Fibroblast of lung (primary cell): ENCODE measurements around the gene SLC11A2. TPM values are rescaled to one million over a fixed set of nuclear protein-coding genes. Genes with fewer than 3 reads are reported as not detected.

Experiments used
- DNase-seq, 2 donors: peaks; one replicate each; pipeline versions ENCODE4 v3.0.0 to v3.0.0-alpha.2; 2010; ENCODE audit warnings: low read depth in 2 of 2
- H2AFZ ChIP-seq: 2 replicates; pipeline ENCODE4 v1.5.1; 2012; ENCODE audit warnings: low read length, control low read depth, inconsistent platforms
- H3K27ac ChIP-seq: 2 replicates; pipeline ENCODE4 v1.5.1; 2011; ENCODE audit warnings: low read length, control low read depth; ENCODE audit not compliant: insufficient read depth
- H3K27me3 ChIP-seq: 2 replicates; pipeline ENCODE4 v1.5.1; 2011; ENCODE audit warnings: mild to moderate bottlenecking, low read length; ENCODE audit not compliant: control insufficient read depth, insufficient read depth
- H3K36me3 ChIP-seq: 2 replicates; pipeline ENCODE4 v1.5.1; 2011; ENCODE audit warnings: low read length; ENCODE audit not compliant: control insufficient read depth, insufficient read depth
- H3K4me1 ChIP-seq: 2 replicates; pipeline ENCODE4 v1.5.1; 2011; ENCODE audit warnings: low read length; ENCODE audit not compliant: control insufficient read depth, insufficient read depth; ENCODE audit errors: extremely low read depth
- H3K4me2 ChIP-seq: 2 replicates; pipeline ENCODE4 v1.5.1; 2011; ENCODE audit warnings: low read length, control low read depth; ENCODE audit not compliant: insufficient read depth; ENCODE audit errors: extremely low read depth
- H3K4me3 ChIP-seq, 4 experiments: fragments of 200-600 bp in 1 of 4; sonication (generic) in 1 of 4; replicated peaks in 1 of 4; 2 replicates each; pipeline ENCODE4 v1.5.1; 2011 to 2016; ENCODE audit warnings: low read length in 4 of 4, low read depth in 3 of 4, mild to moderate bottlenecking in 3 of 4, control low read depth in 2 of 4, inconsistent platforms in 1 of 4, mixed read lengths in 1 of 4; ENCODE audit not compliant: insufficient read depth in 1 of 4; ENCODE audit errors: control extremely low read depth in 1 of 4
- H3K79me2 ChIP-seq: 2 replicates; pipeline ENCODE4 v1.5.1; 2012; ENCODE audit warnings: mild to moderate bottlenecking, low read length, inconsistent platforms; ENCODE audit not compliant: control insufficient read depth, insufficient read depth
- H3K9ac ChIP-seq: 2 replicates; pipeline ENCODE4 v1.5.1; 2011; ENCODE audit warnings: mild to moderate bottlenecking, low read length, control low read depth; ENCODE audit not compliant: insufficient read depth
- H3K9me3 ChIP-seq: 2 replicates; pipeline ENCODE4 v1.5.1; 2012; ENCODE audit warnings: low read depth, low read length; ENCODE audit not compliant: control insufficient read depth, insufficient read depth
- H4K20me1 ChIP-seq: 2 replicates; pipeline ENCODE4 v1.5.1; 2011; ENCODE audit warnings: low read length; ENCODE audit not compliant: control insufficient read depth, insufficient read depth; ENCODE audit errors: extremely low read depth
- EZH2 ChIP-seq: IDR thresholded peaks from 2 replicates; pipeline ENCODE4 v1.5.1; 2012; ENCODE audit warnings: low read length, control low read depth, mild to moderate bottlenecking; ENCODE audit errors: missing control alignments
- polyA plus RNA-seq, 2 donors: library from polyadenylated mRNA; depleted of rRNA in 1 of 2; stranded (reverse) in 1 of 2; unstranded in 1 of 2; fragments of >200 nt; gene quantifications; 2 replicates each; pipeline ENCODE4 v1.2.1, GENCODE V29; 2011 to 2012; ENCODE audit warnings: missing spikeins in 1 of 2
- total RNA-seq: library from RNA; depleted of rRNA; stranded (reverse); fragments of >200 nt; gene quantifications from 2 replicates; pipeline ENCODE4 v1.2.1, GENCODE V29; 2014
- TF ChIP-seq, protein P1 (sequence below), 2 donors: IDR thresholded peaks in 1 of 2; conservative IDR thresholded peaks in 1 of 2; 1 replicate in 1 of 2; 2 replicates in 1 of 2; pipeline ENCODE4 v1.5.1; 2011 to 2012; ENCODE audit warnings: low read length in 2 of 2, control low read depth in 1 of 2, inconsistent platforms in 1 of 2, low read depth in 1 of 2, mild to moderate bottlenecking in 1 of 2

The SLC11A2 gene
- total and polyA plus RNA-seq, 2 donors (not counting 1 experiment from before 2014, with no cell fraction given), result 38.6 to 75.0 TPM

DNA sequence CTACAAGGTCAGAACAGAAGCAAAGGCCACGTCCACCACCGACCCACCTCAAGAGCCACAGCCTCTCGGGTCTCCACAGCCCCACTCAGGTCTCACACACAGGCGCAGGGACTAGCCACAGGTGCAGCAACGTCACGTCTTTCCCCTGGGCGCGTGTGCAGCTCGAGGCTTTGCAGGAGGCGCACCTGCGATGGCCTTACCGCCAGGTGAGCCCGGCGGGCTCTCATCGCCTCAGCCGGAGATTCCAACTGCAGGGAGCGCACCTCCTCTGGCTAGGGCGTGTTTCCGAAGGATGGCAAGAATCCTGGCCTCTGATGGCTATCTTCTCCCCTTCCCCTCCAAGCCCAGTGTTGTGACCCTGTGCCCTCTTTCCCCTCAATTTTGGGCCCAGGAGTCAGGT lies 73.7 kb downstream of the SLC11A2 start, which contains the start of gene HIGD1C:
HIGD1C (plus strand) TSS at position 35 of the 400 bp plus-strand sequence. CDS start 1,455 bp downstream, outside the sequence.
- H3K27ac ChIP-seq, result no peak within 1 kb of the TSS
- H3K4me1 ChIP-seq, result no peaks in the 10 kb centered on the region

GRCh38 chr12:50951112-50951511 lies 75.1 kb downstream of the SLC11A2 start:
- no peak overlapping the region for H2AFZ ChIP-seq
- TF ChIP-seq, protein P1, sequence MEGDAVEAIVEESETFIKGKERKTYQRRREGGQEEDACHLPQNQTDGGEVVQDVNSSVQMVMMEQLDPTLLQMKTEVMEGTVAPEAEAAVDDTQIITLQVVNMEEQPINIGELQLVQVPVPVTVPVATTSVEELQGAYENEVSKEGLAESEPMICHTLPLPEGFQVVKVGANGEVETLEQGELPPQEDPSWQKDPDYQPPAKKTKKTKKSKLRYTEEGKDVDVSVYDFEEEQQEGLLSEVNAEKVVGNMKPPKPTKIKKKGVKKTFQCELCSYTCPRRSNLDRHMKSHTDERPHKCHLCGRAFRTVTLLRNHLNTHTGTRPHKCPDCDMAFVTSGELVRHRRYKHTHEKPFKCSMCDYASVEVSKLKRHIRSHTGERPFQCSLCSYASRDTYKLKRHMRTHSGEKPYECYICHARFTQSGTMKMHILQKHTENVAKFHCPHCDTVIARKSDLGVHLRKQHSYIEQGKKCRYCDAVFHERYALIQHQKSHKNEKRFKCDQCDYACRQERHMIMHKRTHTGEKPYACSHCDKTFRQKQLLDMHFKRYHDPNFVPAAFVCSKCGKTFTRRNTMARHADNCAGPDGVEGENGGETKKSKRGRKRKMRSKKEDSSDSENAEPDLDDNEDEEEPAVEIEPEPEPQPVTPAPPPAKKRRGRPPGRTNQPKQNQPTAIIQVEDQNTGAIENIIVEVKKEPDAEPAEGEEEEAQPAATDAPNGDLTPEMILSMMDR (conservative IDR thresholded peaks at IDR 0.05 in 1 of 2, IDR thresholded peaks at IDR 0.05 in 1 of 2; ENCODE audit: low read depth in 1 of 2, low read length in 2 of 2), result no peak
- TF ChIP-seq EZH2, result no peak
- no peaks in the 10 kb centered on the region for H3K79me2 ChIP-seq
- no peak overlapping the region for H3K4me3 ChIP-seq
- H3K27ac ChIP-seq, result no peak overlapping the region
- H3K27me3 ChIP-seq, result no peaks in the 10 kb centered on the region
- no peaks in the 10 kb centered on the region for H3K4me1 ChIP-seq
- DNase-seq, result no peak
- no peaks in the 10 kb centered on the region for H4K20me1 ChIP-seq
- no peaks in the 10 kb centered on the region for H3K36me3 ChIP-seq
- no peaks in the 10 kb centered on the region for H3K9me3 ChIP-seq
- H3K4me2 ChIP-seq, result no peak overlapping the region
- H3K9ac ChIP-seq, result no peak overlapping the region

More for the DNA sequence above, 73.7 kb downstream of the SLC11A2 start, which contains the start of gene HIGD1C:
- Histone ChIP-seq H3K9me3 (no peaks in the 10 kb centered on the region), H3K27me3 (no peaks in the 10 kb centered on the region), H3K9ac (no peak within 1 kb of the TSS), H4K20me1 (no peaks in the 10 kb centered on the region), H3K4me2 (no peak within 1 kb of the TSS), H2AFZ (no peak within 1 kb of the TSS), H3K79me2 (no peaks in the 10 kb centered on the region), H3K36me3 (no peaks in the 10 kb centered on the region), H3K4me3 (no peak within 1 kb of the TSS)
- TF ChIP-seq, protein P1 (conservative IDR thresholded peaks at IDR 0.05 in 1 of 2, IDR thresholded peaks at IDR 0.05 in 1 of 2; ENCODE audit: low read depth in 1 of 2, low read length in 2 of 2), result no peak
- no peak for TF ChIP-seq EZH2
- DNase-seq, result no peak

- Histone ChIP-seq H3K4me3 (no peak overlapping the region), H3K9ac (no peak overlapping the region), H3K79me2 (no peaks in the 10 kb centered on the region), H3K4me1 (no peaks in the 10 kb centered on the region), H3K9me3 (no peaks in the 10 kb centered on the region), H3K4me2 (no peak overlapping the region), H3K27me3 (no peaks in the 10 kb centered on the region), H2AFZ (no peak overlapping the region), H4K20me1 (no peaks in the 10 kb centered on the region), H3K27ac (no peak overlapping the region), H3K36me3 (no peaks in the 10 kb centered on the region)
- no peak for DNase-seq
- no peak for TF ChIP-seq EZH2
- TF ChIP-seq, protein P1 (conservative IDR thresholded peaks at IDR 0.05 in 1 of 2, IDR thresholded peaks at IDR 0.05 in 1 of 2; ENCODE audit: low read depth in 1 of 2, low read length in 2 of 2), result no peak
Measured at GRCh38 chr12:50949801-50950302, 76.3 kb downstream of the SLC11A2 start.
